Upper lobe of right lung (tissue), 1 donor: ENCODE data around the gene OR2AG1. TPM values are rescaled to one million over a fixed set of nuclear protein-coding genes. Genes with fewer than 3 reads are reported as not detected.

Experiments
- ATAC-seq: fragments of 200-7000 bp; cut with Tn5 transposase; one replicate; pipeline ENCODE4 v1.9.1; 2020; ENCODE audit warnings: mild to moderate bottlenecking, moderate library complexity
- DNase-seq: peaks from one replicate; pipeline ENCODE4 v3.0.0-alpha.2; 2020
- H3K27ac ChIP-seq: fragments of 200-600 bp; one replicate; pipeline ENCODE4 v1.8.0; 2022
- H3K27me3 ChIP-seq: fragments of 200-600 bp; one replicate; pipeline ENCODE4 v1.8.0; 2022; ENCODE audit warnings: mild to moderate bottlenecking
- H3K36me3 ChIP-seq: fragments of 200-600 bp; one replicate; pipeline ENCODE4 v1.8.0; 2022
- H3K4me1 ChIP-seq: fragments of 200-600 bp; one replicate; pipeline ENCODE4 v1.8.0; 2022
- H3K4me3 ChIP-seq: fragments of 200-600 bp; one replicate; pipeline ENCODE4 v1.8.0; 2022; ENCODE audit warnings: mild to moderate bottlenecking
- H3K9me3 ChIP-seq: fragments of 200-600 bp; one replicate; pipeline ENCODE4 v1.8.0; 2022
- intact Hi-C: fragments of 100-400 bp; cut with DNase I; formaldehyde crosslinking; loops from one replicate; pipeline ENCODE4 v1.11.0; 2022
- total RNA-seq: library from RNA; stranded (reverse); fragmentation: NEBNext Ultra II Directional; extraction: Animal tissue kit (Norgen Biotek cat#: 25700); gene quantifications from one replicate; pipeline ENCODE4 v1.2.1, GENCODE V29; 2021
- TF ChIP-seq, protein P1 (sequence below): fragments of 200-600 bp; IDR thresholded peaks from one replicate; pipeline ENCODE4 v1.8.0; 2022; ENCODE audit warnings: antibody characterized with exemption
- donor health status: DM: no; HTN: yes; CAD: no; lungs with severe emphysema.

OR2AG1 gene
- total RNA-seq, 1 donor from 2014 or later = not detected

DNA sequence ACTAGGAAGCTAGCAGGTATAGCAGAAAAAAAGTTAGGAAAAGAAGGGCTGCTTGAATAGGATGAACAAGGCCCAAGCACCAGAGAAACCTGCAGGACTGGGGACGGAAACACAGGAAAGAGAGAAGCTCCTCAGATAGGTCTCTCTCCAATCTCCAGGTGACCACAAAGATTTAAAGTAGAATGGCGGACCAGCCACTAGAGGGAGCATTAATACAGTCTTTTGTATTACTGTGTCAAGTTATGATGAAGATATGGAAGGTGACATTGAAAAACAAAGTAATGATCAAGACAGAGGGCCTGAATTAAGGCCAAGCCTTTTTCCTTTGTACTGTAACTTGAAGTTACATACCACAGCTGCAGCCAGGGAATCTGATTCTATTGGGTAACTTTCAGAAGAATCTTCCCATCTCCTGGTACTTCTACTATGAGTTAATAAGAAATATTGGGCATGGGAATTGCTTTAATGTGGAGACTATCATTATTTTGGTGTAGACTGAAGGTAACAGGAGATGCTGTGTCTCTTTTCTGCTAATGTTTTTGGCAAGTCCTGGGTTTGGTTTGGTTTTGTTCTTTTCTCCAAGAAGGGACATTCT, 44.9 kb upstream of the OR2AG1 start:
- Histone ChIP-seq H3K36me3 (peaks cover 9% of the 10 kb centered on the region), H3K9me3 (no peaks in the 10 kb centered on the region), H3K27ac (no peak overlapping the region), H3K4me1 (peaks cover 4% of the 10 kb centered on the region), H3K27me3 (no peaks in the 10 kb centered on the region), H3K4me3 (no peak overlapping the region)
- ATAC-seq (peak; percentile 86), DNase-seq (no peak)
- intact Hi-C loops = no loop called here
- TF ChIP-seq, protein P1, sequence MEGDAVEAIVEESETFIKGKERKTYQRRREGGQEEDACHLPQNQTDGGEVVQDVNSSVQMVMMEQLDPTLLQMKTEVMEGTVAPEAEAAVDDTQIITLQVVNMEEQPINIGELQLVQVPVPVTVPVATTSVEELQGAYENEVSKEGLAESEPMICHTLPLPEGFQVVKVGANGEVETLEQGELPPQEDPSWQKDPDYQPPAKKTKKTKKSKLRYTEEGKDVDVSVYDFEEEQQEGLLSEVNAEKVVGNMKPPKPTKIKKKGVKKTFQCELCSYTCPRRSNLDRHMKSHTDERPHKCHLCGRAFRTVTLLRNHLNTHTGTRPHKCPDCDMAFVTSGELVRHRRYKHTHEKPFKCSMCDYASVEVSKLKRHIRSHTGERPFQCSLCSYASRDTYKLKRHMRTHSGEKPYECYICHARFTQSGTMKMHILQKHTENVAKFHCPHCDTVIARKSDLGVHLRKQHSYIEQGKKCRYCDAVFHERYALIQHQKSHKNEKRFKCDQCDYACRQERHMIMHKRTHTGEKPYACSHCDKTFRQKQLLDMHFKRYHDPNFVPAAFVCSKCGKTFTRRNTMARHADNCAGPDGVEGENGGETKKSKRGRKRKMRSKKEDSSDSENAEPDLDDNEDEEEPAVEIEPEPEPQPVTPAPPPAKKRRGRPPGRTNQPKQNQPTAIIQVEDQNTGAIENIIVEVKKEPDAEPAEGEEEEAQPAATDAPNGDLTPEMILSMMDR = peak; percentile 69

DNA sequence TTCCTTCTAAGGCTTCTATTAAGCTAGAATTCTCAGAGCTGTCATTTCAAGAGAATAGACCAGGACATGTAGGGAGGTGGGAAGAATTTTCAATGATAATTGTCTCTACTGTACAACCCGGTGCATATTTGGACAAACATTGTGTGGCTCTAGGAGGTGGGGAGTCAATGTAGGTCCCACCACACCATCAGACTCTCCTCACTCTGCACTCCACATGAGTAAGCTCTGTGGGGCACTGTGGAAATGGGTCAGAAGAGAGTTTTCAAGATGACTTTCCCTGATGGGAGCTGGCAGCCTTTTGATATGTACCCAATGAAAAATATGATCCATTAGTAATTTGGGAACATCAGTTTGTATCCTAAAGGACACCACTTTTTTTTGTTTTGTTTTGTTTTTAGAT, 44.2 kb upstream of the OR2AG1 start:
- no peak for ATAC-seq
- no peak for DNase-seq
- peaks cover 4% of the 10 kb centered on the region for H3K4me1 ChIP-seq
- intact Hi-C loops = no loop called here
- H3K36me3 ChIP-seq = peaks cover 3% of the 10 kb centered on the region
- H3K9me3 ChIP-seq = no peaks in the 10 kb centered on the region
- no peak overlapping the region for H3K27ac ChIP-seq
- TF ChIP-seq, protein P1 = no peak
- no peak overlapping the region for H3K4me3 ChIP-seq
- H3K27me3 ChIP-seq = no peaks in the 10 kb centered on the region

DNA sequence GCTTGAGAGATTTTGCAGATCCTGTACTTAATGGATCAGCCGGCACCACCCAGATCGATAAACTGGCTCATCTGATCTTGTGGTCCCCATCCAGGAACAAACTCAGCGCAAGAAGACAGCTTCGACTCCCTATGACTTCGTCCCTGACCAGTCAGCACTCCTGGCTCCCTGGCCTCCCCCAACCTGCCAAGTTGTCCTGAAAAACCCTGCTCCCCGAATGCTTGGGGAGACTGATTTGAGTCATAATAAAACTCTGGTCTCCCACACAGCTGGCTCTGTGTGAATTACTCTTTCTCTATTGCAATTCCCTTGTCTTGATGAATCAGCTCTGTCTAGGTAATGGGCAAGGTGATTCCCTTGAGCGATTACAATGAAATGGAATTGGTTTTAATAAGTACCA, 40.6 kb upstream of the OR2AG1 start:
- Histone ChIP-seq H3K4me3 (no peak overlapping the region), H3K27ac (no peak overlapping the region), H3K9me3 (no peaks in the 10 kb centered on the region), H3K4me1 (peaks cover 8% of the 10 kb centered on the region), H3K36me3 (no peaks in the 10 kb centered on the region), H3K27me3 (no peaks in the 10 kb centered on the region)
- DNase-seq (no peak), ATAC-seq (no peak)
- TF ChIP-seq, protein P1 = no peak
- intact Hi-C loops = no loop called here

DNA sequence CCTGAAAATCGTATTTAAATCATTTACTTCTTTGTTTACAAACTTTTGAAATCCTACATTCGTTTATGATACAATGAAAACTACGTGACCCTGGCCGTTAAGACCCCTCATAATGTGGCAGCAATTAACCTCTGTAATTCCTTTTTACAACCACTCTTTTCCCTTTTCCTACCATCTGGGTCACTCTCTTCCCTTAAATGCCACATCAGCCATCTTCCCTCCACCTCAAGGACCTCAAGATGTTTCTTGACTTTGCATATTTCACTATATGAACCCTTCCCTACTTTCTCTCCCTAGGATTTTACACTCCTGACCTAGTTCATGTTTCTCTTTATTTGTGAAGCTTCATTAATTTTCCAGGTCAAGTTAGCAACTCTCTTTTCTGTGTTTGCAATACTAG, 37.8 kb upstream of the OR2AG1 start:
- no peak for ATAC-seq
- TF ChIP-seq, protein P1 = no peak
- Histone ChIP-seq H3K27me3 (no peaks in the 10 kb centered on the region), H3K27ac (peak overlapping the region; percentile 80), H3K36me3 (no peaks in the 10 kb centered on the region), H3K4me3 (peak overlapping the region; percentile 45), H3K4me1 (peaks cover 12% of the 10 kb centered on the region), H3K9me3 (no peaks in the 10 kb centered on the region)
- no peak for DNase-seq
- intact Hi-C loops = no loop called here

DNA sequence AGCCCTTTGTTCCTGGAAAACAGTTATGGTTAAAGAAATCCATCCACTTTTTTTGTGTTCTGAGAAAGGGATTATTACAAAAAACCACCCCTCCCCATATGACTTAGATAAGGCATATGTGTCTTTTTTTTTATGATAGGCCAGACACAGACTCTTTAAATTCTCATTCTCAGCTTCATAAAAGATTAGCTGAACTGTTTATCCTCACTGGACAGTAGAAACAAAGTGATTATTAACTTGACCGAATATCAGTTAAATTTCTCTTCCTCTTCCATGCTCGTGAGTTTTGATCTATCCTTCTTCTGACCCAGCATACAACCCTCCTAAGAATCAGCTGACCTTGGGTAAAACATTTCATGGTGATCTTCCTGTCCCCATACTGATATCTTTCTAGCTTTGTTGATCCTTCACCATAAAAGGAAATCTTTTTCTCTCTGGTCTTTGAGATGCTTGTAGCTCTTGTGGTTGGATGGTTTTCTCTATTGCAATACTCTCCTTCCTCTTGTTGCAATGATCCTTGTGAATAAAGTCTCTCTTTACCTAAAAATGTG, 37.3 kb upstream of the OR2AG1 start:
- peak; percentile 76 for ATAC-seq

More for the DNA sequence above, 37.3 kb upstream of the OR2AG1 start:
- intact Hi-C loops = no loop called here
- Histone ChIP-seq H3K36me3 (no peaks in the 10 kb centered on the region), H3K9me3 (no peaks in the 10 kb centered on the region), H3K4me3 (peak overlapping the region; percentile 45), H3K27me3 (no peaks in the 10 kb centered on the region), H3K27ac (peak overlapping the region; percentile 80), H3K4me1 (peaks cover 12% of the 10 kb centered on the region)
- DNase-seq = no peak
- TF ChIP-seq, protein P1 = no peak
